HL-60/S4 treated with retinoic acid at 250 ng/mL for 4 days and 3 days (cell line): ENCODE measurements around the gene ZPLD1.

Experiments used
- in situ Hi-C: fragments of 300-500 bp; cut with MboI; formaldehyde crosslinking; loops from 2 replicates; pipeline ENCODE4 v1.7.0; 2022; ENCODE audit warnings: low sequenced_read_pairs

The ZPLD1 gene

GRCh38 chr3:102434715-102435114 is at the start of gene ZPLD1:
TSS of gene ZPLD1 (plus strand) at chr3:102435015. CDS start at chr3:102438488, 3,473 bp downstream.
- in situ Hi-C loops = no loop called here

GRCh38 chr3:102390171-102390864 is 44.5 kb upstream of the ZPLD1 start:
- in situ Hi-C loops = no loop called here

- in situ Hi-C loops = no loop called here
Measured at GRCh38 chr3:102390916-102391315, 43.9 kb upstream of the ZPLD1 start.

- in situ Hi-C loops = no loop called here
Measured at GRCh38 chr3:102391491-102391890, 43.3 kb upstream of the ZPLD1 start.

- in situ Hi-C loops = no loop called here
Measured at GRCh38 chr3:102394517-102394916, 40.3 kb upstream of the ZPLD1 start.

GRCh38 chr3:102398176-102398575 is 36.6 kb upstream of the ZPLD1 start:
- in situ Hi-C loops = no loop called here

GRCh38 chr3:102398666-102399065 is 36.1 kb upstream of the ZPLD1 start:
- in situ Hi-C loops = no loop called here

- in situ Hi-C loops = no loop called here
Measured at GRCh38 chr3:102400142-102400541, 34.7 kb upstream of the ZPLD1 start.

GRCh38 chr3:102400766-102401165 is 34.0 kb upstream of the ZPLD1 start:
- in situ Hi-C loops = no loop called here

GRCh38 chr3:102410616-102411015 is 24.2 kb upstream of the ZPLD1 start:
- in situ Hi-C loops = no loop called here

- in situ Hi-C loops = no loop called here
Measured at GRCh38 chr3:102415553-102415952, 19.3 kb upstream of the ZPLD1 start.

- in situ Hi-C loops = no loop called here
Measured at GRCh38 chr3:102419786-102420185, 15.0 kb upstream of the ZPLD1 start.

GRCh38 chr3:102441832-102442231 is 7.0 kb downstream of the ZPLD1 start:
- in situ Hi-C loops = no loop called here

GRCh38 chr3:102443021-102443420 is 8.2 kb downstream of the ZPLD1 start:
- in situ Hi-C loops = no loop called here

GRCh38 chr3:102444101-102444500 is 9.3 kb downstream of the ZPLD1 start:
- in situ Hi-C loops = no loop called here

- in situ Hi-C loops = no loop called here
Measured at GRCh38 chr3:102447272-102447671, 12.5 kb downstream of the ZPLD1 start.

- in situ Hi-C loops = no loop called here
Measured at GRCh38 chr3:102449341-102449740, 14.5 kb downstream of the ZPLD1 start.

- in situ Hi-C loops = no loop called here
Measured at GRCh38 chr3:102449930-102450329, 15.1 kb downstream of the ZPLD1 start.

GRCh38 chr3:102450976-102451375 is 16.2 kb downstream of the ZPLD1 start:
- in situ Hi-C loops = no loop called here

- in situ Hi-C loops = no loop called here
Measured at GRCh38 chr3:102451543-102451942, 16.7 kb downstream of the ZPLD1 start.

- in situ Hi-C loops = no loop called here
Measured at GRCh38 chr3:102454181-102454580, 19.4 kb downstream of the ZPLD1 start.

- in situ Hi-C loops = no loop called here
Measured at GRCh38 chr3:102457644-102458043, 22.8 kb downstream of the ZPLD1 start.

GRCh38 chr3:102460579-102460978 is 25.8 kb downstream of the ZPLD1 start:
- in situ Hi-C loops = no loop called here
